Measurements from ENCODE around the gene SH3GL1.

SH3GL1 gene

GRCh38 chr19:4372165-4373012 lies 28.0 kb downstream of the SH3GL1 start:
- no peak overlapping the region for H3K4me3 ChIP-seq (ENCODE audit: low read length)
- no peak for TF ChIP-seq CTCF (IDR thresholded peaks at IDR 0.05; ENCODE audit: insufficient read depth, low read depth, low read length, missing control alignments)
- no peak for DNase-seq (ENCODE audit: low read depth)

GRCh38 chr19:4371247-4372164 lies 28.8 kb downstream of the SH3GL1 start:
- TF ChIP-seq CTCF (IDR thresholded peaks at IDR 0.05; ENCODE audit: insufficient read depth, low read depth, low read length, missing control alignments): no peak
- no peak for DNase-seq (ENCODE audit: low read depth)
- no peak overlapping the region for H3K4me3 ChIP-seq (ENCODE audit: low read length)

- no peak for TF ChIP-seq CTCF (IDR thresholded peaks at IDR 0.05; ENCODE audit: insufficient read depth, low read depth, low read length, missing control alignments)
- H3K4me3 ChIP-seq (ENCODE audit: low read length): no peak overlapping the region
- no peak for DNase-seq (ENCODE audit: low read depth)
These were observed 29.8 kb downstream of the SH3GL1 start for GRCh38 chr19:4370418-4371041.

GRCh38 chr19:4369888-4370260 lies 30.5 kb downstream of the SH3GL1 start:
- TF ChIP-seq CTCF (IDR thresholded peaks at IDR 0.05; ENCODE audit: insufficient read depth, low read depth, low read length, missing control alignments): peak; percentile 59
- peak; percentile 83 for DNase-seq (ENCODE audit: low read depth)
- H3K4me3 ChIP-seq (ENCODE audit: low read length): peak overlapping the region; percentile 31

GRCh38 chr19:4369109-4369887 lies 31.0 kb downstream of the SH3GL1 start:
- peak; percentile 83 for DNase-seq (ENCODE audit: low read depth)
- H3K4me3 ChIP-seq (ENCODE audit: low read length): peak overlapping the region; percentile 31
- no peak for TF ChIP-seq CTCF (IDR thresholded peaks at IDR 0.05; ENCODE audit: insufficient read depth, low read depth, low read length, missing control alignments)

DNA sequence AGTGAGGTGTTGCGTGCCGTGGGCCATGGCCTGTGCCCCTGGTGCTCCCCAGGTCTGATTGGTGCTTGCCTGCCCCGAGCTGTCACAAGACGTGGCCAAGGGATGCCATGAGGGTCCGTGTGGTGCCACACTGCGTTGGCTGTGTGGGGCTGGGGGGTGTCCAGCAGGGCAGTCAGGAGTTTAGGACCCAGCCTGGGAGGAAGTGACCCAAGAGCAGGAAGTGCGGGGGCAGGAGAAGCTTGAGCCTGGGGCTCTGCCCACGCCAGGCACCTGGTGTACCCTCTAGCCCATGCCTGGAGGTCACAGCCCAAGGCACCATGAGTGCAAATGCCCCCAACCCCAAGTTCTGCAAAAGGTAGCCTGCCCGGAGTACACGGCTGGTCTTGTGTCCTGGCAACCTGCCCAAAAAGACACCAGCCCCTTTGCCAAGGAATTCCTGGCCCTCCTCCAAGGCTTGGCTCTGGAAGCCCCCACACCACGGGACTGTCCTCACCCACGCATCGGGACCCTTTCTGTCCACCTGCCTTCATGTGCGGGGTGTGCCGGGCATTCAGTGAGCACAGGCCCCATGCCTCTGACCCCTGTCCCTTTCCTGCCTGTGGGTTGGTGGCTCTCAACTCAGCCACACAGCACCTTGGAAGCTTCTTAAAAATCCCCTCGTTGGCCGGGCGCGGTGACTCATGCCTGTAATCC lies 32.1 kb downstream of the SH3GL1 start:
- no peak for DNase-seq (ENCODE audit: low read depth)
- TF ChIP-seq CTCF (IDR thresholded peaks at IDR 0.05; ENCODE audit: insufficient read depth, low read depth, low read length, missing control alignments): no peak
- no peak overlapping the region for H3K4me3 ChIP-seq (ENCODE audit: low read length)
